H1 (cell line): ENCODE data around the gene GJD2. TPM values are rescaled to one million over a fixed set of nuclear protein-coding genes. Genes with fewer than 3 reads are reported as not detected.
A peak's percentile ranks its signal among the peaks of the same experiment; 100 is the strongest.

Source experiments
- CTCF ChIA-PET: fragments of 300-600 bp; sonication (Branson Sonifier 250); formaldehyde crosslinking; loops from one replicate; lab custom pipeline; 2021; ENCODE audit not compliant: partially characterized antibody; lab: Charles Lee
- POLR2A ChIA-PET: fragments of 300-600 bp; sonication (Branson Sonifier 250); formaldehyde crosslinking; loops from one replicate; lab custom pipeline; 2021; ENCODE audit warnings: inconsistent platforms; ENCODE audit not compliant: partially characterized antibody; lab: Charles Lee
- DNase-seq, 2 experiments: peaks; one replicate each; pipeline versions ENCODE4 v3.0.0 to v3.0.0-alpha.2; 2010 to 2022; ENCODE audit warnings: low spot score in 2 of 2, low read depth in 1 of 2, mixed read lengths in 1 of 2
- FAIRE-seq: peaks from 2 replicates; lab custom pipeline; 2011; peaks lifted over from hg19 to GRCh38; lab: Jason Lieb, UNC
- H2AFZ ChIP-seq: 2 replicates; pipeline ENCODE4 v1.8.1; 2012; ENCODE audit warnings: low read length, inconsistent platforms
- H2AK5ac ChIP-seq: 2 replicates; pipeline ENCODE4 v1.6.1; 2013; ENCODE audit warnings: low read depth, low read length
- H2BK120ac ChIP-seq: replicated peaks from 2 replicates; pipeline ENCODE3; 2013; ENCODE audit warnings: low read depth, low read length, inconsistent platforms
- H2BK12ac ChIP-seq: 2 replicates; pipeline ENCODE4 v1.6.1; 2013; ENCODE audit warnings: low read depth, low read length
- H2BK15ac ChIP-seq: 2 replicates; pipeline ENCODE4 v1.6.1; 2013; ENCODE audit warnings: low read length
- H2BK20ac ChIP-seq: 2 replicates; pipeline ENCODE4 v1.6.1; 2013; ENCODE audit warnings: low read length
- H2BK5ac ChIP-seq: 2 replicates; pipeline ENCODE4 v1.6.1; 2013; ENCODE audit warnings: low read depth, low read length
- H3K14ac ChIP-seq: 2 replicates; pipeline ENCODE4 v1.6.1; 2013; ENCODE audit warnings: inconsistent platforms; ENCODE audit not compliant: insufficient read length
- H3K18ac ChIP-seq: 2 replicates; pipeline ENCODE4 v1.6.1; 2013; ENCODE audit warnings: low read length; ENCODE audit errors: extremely low read depth
- H3K23ac ChIP-seq: 2 replicates; pipeline ENCODE4 v1.6.1; 2013; ENCODE audit warnings: inconsistent platforms; ENCODE audit not compliant: insufficient read length
- H3K23me2 ChIP-seq: 2 replicates; pipeline ENCODE4 v1.6.1; 2013; ENCODE audit warnings: low read depth, low read length
- H3K27ac ChIP-seq: 2 replicates; pipeline ENCODE4 v1.6.1; 2011; ENCODE audit warnings: low read depth, low read length, inconsistent platforms
- H3K27me3 ChIP-seq, 4 experiments: replicated peaks in 1 of 4; 1 replicate in 1 of 4; 2 replicates in 3 of 4; pipeline versions ENCODE4 v1.6.1 to v1.8.1; 2011 to 2013; ENCODE audit warnings: low read length in 3 of 4, mild to moderate bottlenecking in 3 of 4, inconsistent platforms in 2 of 4, mixed read lengths in 2 of 4, moderate library complexity in 1 of 4; ENCODE audit not compliant: control insufficient read depth in 3 of 4, insufficient read depth in 3 of 4; ENCODE audit errors: extremely low read depth in 1 of 4
- H3K36me3 ChIP-seq, 4 experiments: 2 replicates each; pipeline versions ENCODE4 v1.6.1 to v1.8.1; 2011 to 2013; ENCODE audit warnings: mild to moderate bottlenecking in 4 of 4, low read length in 3 of 4, moderate library complexity in 2 of 4, control low read depth in 1 of 4, inconsistent platforms in 1 of 4; ENCODE audit not compliant: insufficient read depth in 4 of 4, control insufficient read depth in 2 of 4
- H3K4ac ChIP-seq: replicated peaks from 2 replicates; pipeline ENCODE3; 2013; ENCODE audit warnings: low read length, low read depth, mixed read lengths, inconsistent platforms; ENCODE audit not compliant: insufficient read length
- H3K4me1 ChIP-seq, 4 experiments: replicated peaks in 1 of 4; 1 replicate in 1 of 4; 2 replicates in 3 of 4; pipeline versions ENCODE4 v1.6.1 to v1.8.1; 2011 to 2013; ENCODE audit warnings: low read length in 3 of 4, inconsistent platforms in 2 of 4, mixed read lengths in 1 of 4; ENCODE audit not compliant: insufficient read depth in 4 of 4, control insufficient read depth in 3 of 4
- H3K4me2 ChIP-seq, 2 experiments: 2 replicates each; pipeline versions ENCODE4 v1.6.1 to v1.8.1; 2011 to 2013; ENCODE audit warnings: low read depth in 2 of 2, low read length in 2 of 2, control low read depth in 1 of 2, inconsistent platforms in 1 of 2, mild to moderate bottlenecking in 1 of 2; ENCODE audit not compliant: insufficient read depth in 1 of 2
- H3K4me3 ChIP-seq, 4 experiments: fragments of 200-600, 300-600 bp in 1 of 4; sonication (generic), shearing (Covaris generic), sonication (Bioruptor Twin) in 1 of 4; 2 replicates each; pipeline versions ENCODE4 v1.5.1 to v1.8.1; 2011 to 2016; ENCODE audit warnings: low read length in 4 of 4, low read depth in 3 of 4, control low read depth in 2 of 4, inconsistent platforms in 2 of 4, mild to moderate bottlenecking in 2 of 4, mixed read lengths in 1 of 4, moderate library complexity in 1 of 4; ENCODE audit not compliant: insufficient read depth in 2 of 4; ENCODE audit errors: extremely low read depth in 1 of 4
- H3K56ac ChIP-seq: replicated peaks from 2 replicates; pipeline ENCODE3; 2013; ENCODE audit warnings: low read depth, mild to moderate bottlenecking, mixed read lengths, low read length, inconsistent platforms; ENCODE audit not compliant: insufficient read length
- H3K79me1 ChIP-seq: 2 replicates; pipeline ENCODE4 v1.6.1; 2013; ENCODE audit warnings: low read depth, low read length, control low read depth
- H3K79me2 ChIP-seq, 2 experiments: 2 replicates each; pipeline versions ENCODE4 v1.6.1 to v1.8.1; 2012 to 2013; ENCODE audit warnings: low read length in 2 of 2, mild to moderate bottlenecking in 2 of 2, inconsistent platforms in 1 of 2; ENCODE audit not compliant: insufficient read depth in 2 of 2, control insufficient read depth in 1 of 2
- H3K9ac ChIP-seq, 4 experiments: replicated peaks in 1 of 4; 1 replicate in 1 of 4; 2 replicates in 3 of 4; pipeline versions ENCODE4 v1.6.1 to v1.8.1; 2011 to 2013; ENCODE audit warnings: low read depth in 3 of 4, low read length in 3 of 4, control low read depth in 2 of 4, mild to moderate bottlenecking in 2 of 4, moderate library complexity in 2 of 4, inconsistent platforms in 1 of 4; ENCODE audit errors: extremely low read depth in 1 of 4
- H3K9me3 ChIP-seq, 2 experiments: 2 replicates each; pipeline versions ENCODE4 v1.6.1 to v1.8.1; 2012 to 2013; ENCODE audit warnings: mild to moderate bottlenecking in 2 of 2, moderate library complexity in 2 of 2, control low read depth in 1 of 2, inconsistent platforms in 1 of 2, low read depth in 1 of 2, low read length in 1 of 2, mixed read lengths in 1 of 2; ENCODE audit not compliant: insufficient read depth in 2 of 2
- H4K20me1 ChIP-seq, 2 experiments: replicated peaks in 1 of 2; 2 replicates each; pipeline versions ENCODE3 to v1.8.1; 2011 to 2013; ENCODE audit warnings: inconsistent platforms in 2 of 2, low read length in 2 of 2, mild to moderate bottlenecking in 1 of 2; ENCODE audit not compliant: insufficient read depth in 2 of 2, control insufficient read depth in 1 of 2
- H4K5ac ChIP-seq: 2 replicates; pipeline ENCODE4 v1.6.1; 2013; ENCODE audit warnings: low read length, low read depth, mixed read lengths, inconsistent platforms; ENCODE audit not compliant: insufficient read length
- H4K8ac ChIP-seq: 2 replicates; pipeline ENCODE4 v1.8.0; 2013; ENCODE audit warnings: mild to moderate bottlenecking, moderate library complexity, low read length, inconsistent platforms; ENCODE audit not compliant: insufficient read depth; ENCODE audit errors: extremely low read depth
- H4K91ac ChIP-seq: replicated peaks from 2 replicates; pipeline ENCODE3; 2013; ENCODE audit warnings: low read length, mixed read lengths, inconsistent platforms; ENCODE audit not compliant: insufficient read length
- EP300 ChIP-seq, 2 experiments: IDR thresholded peaks; 1 replicate in 1 of 2; 2 replicates in 1 of 2; pipeline ENCODE4 v1.6.1; 2011 to 2012; ENCODE audit warnings: low read depth in 2 of 2, low read length in 2 of 2, mild to moderate bottlenecking in 2 of 2, borderline replicate concordance in 1 of 2, inconsistent platforms in 1 of 2, moderate library complexity in 1 of 2
- FOSL1 ChIP-seq: IDR thresholded peaks from 2 replicates; pipeline ENCODE4 v1.6.1; 2011; ENCODE audit warnings: mild to moderate bottlenecking, low read depth, low read length, moderate library complexity; ENCODE audit not compliant: insufficient read depth
- GABPA ChIP-seq: IDR thresholded peaks from 2 replicates; pipeline ENCODE4 v1.6.1; 2011; ENCODE audit warnings: mild to moderate bottlenecking, low read length, moderate library complexity, borderline replicate concordance; ENCODE audit not compliant: insufficient read depth
- TBP ChIP-seq: IDR thresholded peaks from 2 replicates; pipeline ENCODE4 v1.6.1; 2011; ENCODE audit warnings: low read depth, low read length, improper control_type of control experiment
- WGBS, 2 experiments: shearing (Covaris generic) in 1 of 2; methylation state at CpG; one replicate each; pipeline versions ENCODE4 v1.1.6 to v1.1.7; 2013 to 2015; ENCODE audit warnings: low lambda C conversion rate in 2 of 2, mixed read lengths in 2 of 2, inconsistent platforms in 1 of 2, low coverage in 1 of 2, missing lambda C conversion rate in 1 of 2; ENCODE audit not compliant: insufficient replicate concordance in 2 of 2, insufficient coverage in 1 of 2, insufficient read length in 1 of 2; ENCODE audit errors: extremely low coverage in 1 of 2, missing lambda C conversion rate in 1 of 2; 5-methylcytosine and 5-hydroxymethylcytosine counted together
- polyA plus RNA-seq, 7 experiments: library from polyadenylated mRNA; depleted of rRNA in 3 of 7; stranded (reverse) in 5 of 7; unstranded in 2 of 7; fragments of >200 nt in 5 of 7; fragments of 200-250 nt in 2 of 7; gene quantifications; 1 replicate in 5 of 7; 2 replicates in 1 of 7; 4 replicates in 1 of 7; pipeline versions ENCODE4 v1.2.1 to v1.2.3, GENCODE V29; 2011 to 2013; ENCODE audit warnings: missing spikeins in 2 of 7, mixed read lengths in 2 of 7
- total RNA-seq: library from RNA; stranded (reverse); fragmentation: NEBNext Ultra II Directional; extraction: Animal tissue kit (Norgen Biotek cat#: 25700); gene quantifications from 2 replicates; pipeline ENCODE4 v1.2.1, GENCODE V29; 2021

GJD2 gene
- total and polyA plus RNA-seq, 2 of the 8 experiments (the other 6 are each of a cell fraction or from before 2014, with no cell fraction given), result 0.39 to 0.54 TPM

DNA sequence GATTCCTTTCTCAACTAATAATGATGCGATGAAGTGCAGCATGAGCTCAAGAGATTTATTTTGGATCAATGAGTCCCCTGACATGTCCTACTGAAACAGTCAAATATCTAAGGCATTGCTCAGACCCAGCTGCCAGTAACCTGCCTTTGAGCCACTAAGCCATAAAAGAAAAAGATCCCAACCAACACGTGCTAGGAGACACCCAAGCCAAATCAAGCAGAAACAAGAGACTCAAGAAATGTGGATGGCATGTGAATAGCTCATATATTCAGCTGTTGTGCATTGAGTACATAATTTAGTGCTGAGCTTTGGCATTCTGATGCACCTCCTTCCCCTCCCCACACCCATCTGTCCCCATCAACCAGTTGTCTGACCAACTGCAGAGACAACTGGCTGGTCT lies 29.2 kb downstream of the GJD2 start:
- Histone ChIP-seq H2AK5ac (no peak overlapping the region), H3K36me3 (no peaks in the 10 kb centered on the region), H3K9ac (no peak overlapping the region), H3K4ac (no peak overlapping the region), H3K4me2 (peak overlapping the region in 1 of 2 experiments; percentile 54; a peak in 1 of 4 replicates), H2BK20ac (no peak overlapping the region), H2BK12ac (peak overlapping the region; percentile 0; the same call in 1 of the 2 replicates), H3K56ac (no peak overlapping the region), H3K18ac (no peak overlapping the region), H3K4me3 (no peak overlapping the region), H4K5ac (no peak overlapping the region), H2AFZ (no peak overlapping the region), H3K14ac (no peak overlapping the region), H4K91ac (no peak overlapping the region), H4K8ac (no peak overlapping the region), H2BK5ac (no peak overlapping the region), H3K79me1 (no peaks in the 10 kb centered on the region), H3K23me2 (no peaks in the 10 kb centered on the region), H3K27me3 (no peaks in the 10 kb centered on the region), H2BK120ac (no peak overlapping the region), H4K20me1 (no peaks in the 10 kb centered on the region), H3K23ac (no peak overlapping the region), H3K27ac (no peak overlapping the region), H3K4me1 (peaks cover 0 to 15% (median 4%) of the 10 kb centered on the region in 4 experiments; a peak in 4 of 7 replicates), H3K9me3 (0 out of 4 replicates have a peak, but pooled peaks cover 0 to 3% of the 10 kb centered on the region in 2 experiments), H3K79me2 (no peaks in the 10 kb centered on the region), H2BK15ac (no peak overlapping the region)
- POLR2A ChIA-PET, result interaction anchor here (0.8 kb wide), 1 partner anchor 255 kb away, joined by 3 read pairs; no protein-coding TSS in a partner anchor
- CTCF ChIA-PET, result interaction anchor here (1.1 to 1.3 kb wide), 2 partner anchors 11 to 17 kb away, joined by 4 read pairs; no protein-coding TSS in a partner anchor
- TF ChIP-seq FOSL1 (no peak), GABPA (no peak), EP300 (IDR thresholded peaks at IDR 0.05; ENCODE audit: borderline replicate concordance in 1 of 2, low read depth in 2 of 2, low read length in 2 of 2) (no peak), TBP (no peak)
- WGBS, 2 experiments, result 79% methylated on average over 2 of the region's 2 CpGs; no CpG with 5 or more reads in 1 of the 2 experiments
- no peak for DNase-seq
- FAIRE-seq, result no peak
